ENCODE results near the gene SMYD3. TPM values are rescaled to one million over a fixed set of nuclear protein-coding genes. Genes with fewer than 3 reads are reported as not detected.

SMYD3 gene
- total and polyA plus RNA-seq, 2 donors (not counting 3 experiments of a cell fraction or from before 2014, with no cell fraction given) = 16.0 to 32.1 TPM

DNA sequence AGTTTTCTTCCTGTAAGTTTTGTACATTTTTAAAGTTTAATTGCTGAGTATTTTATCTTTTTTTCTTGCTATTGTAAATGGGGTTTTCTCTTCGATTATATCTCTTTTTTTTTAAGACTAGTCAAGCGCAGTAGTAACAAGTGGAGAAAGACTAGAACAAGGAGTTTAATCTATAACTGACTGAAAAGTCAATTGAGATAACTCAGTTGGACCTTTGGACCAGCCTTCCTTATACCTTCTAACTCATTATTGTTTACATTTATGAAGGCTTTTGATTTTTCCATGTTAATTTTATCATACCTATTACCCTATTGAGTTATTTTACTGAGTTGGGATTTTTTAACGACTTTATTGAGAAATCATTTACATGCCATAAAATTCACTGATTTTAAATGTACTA, 81.2 kb downstream of the SMYD3 start:
- Histone ChIP-seq H3K4me2 (ENCODE audit: insufficient read depth, low read length) (no peak overlapping the region), H3K79me2 (ENCODE audit: control insufficient read depth, insufficient read depth, low read length) (no peaks in the 10 kb centered on the region), H3K9ac (replicated peaks; ENCODE audit: extremely low read depth, insufficient read depth, low read length) (no peak overlapping the region), H3K27me3 (ENCODE audit: control insufficient read depth in 2 of 2, insufficient read depth in 2 of 2, low read length in 2 of 2) (no peaks in the 10 kb centered on the region), H4K20me1 (replicated peaks; ENCODE audit: control insufficient read depth, extremely low read depth, insufficient read depth, low read length) (peaks cover 3% of the 10 kb centered on the region), H3K9me1 (replicated peaks; ENCODE audit: control insufficient read depth, extremely low read depth, insufficient read depth, low read length) (no peaks in the 10 kb centered on the region), H3K9me3 (replicated peaks; ENCODE audit: control insufficient read depth, insufficient read depth, low read length) (no peaks in the 10 kb centered on the region), H3K36me3 (ENCODE audit: control insufficient read depth in 2 of 2, extremely low read depth in 1 of 2, insufficient read depth in 2 of 2, low read length in 2 of 2) (no peaks in the 10 kb centered on the region), H3K27ac (ENCODE audit: insufficient read depth, low read depth, low read length) (no peak overlapping the region), H3K4me1 (ENCODE audit: control insufficient read depth, extremely low read depth, insufficient read depth, low read length) (no peaks in the 10 kb centered on the region), H3K4me3 (replicated peaks in 1 of 3; ENCODE audit: insufficient read depth in 1 of 3, low read depth in 1 of 3, low read length in 3 of 3) (no peak overlapping the region), H2AFZ (ENCODE audit: low read depth, low read length) (no peak overlapping the region)
- no peak for DNase-seq (ENCODE audit: low read depth, low spot score)
- intact Hi-C loops (cut with micrococcal nuclease) = no loop called here
- ChIA-PET POLR2A (no interaction called here), CTCF (no interaction called here)
- FAIRE-seq = no peak
- BruUV-seq (replicated peaks) = no TSS peak
- dilution Hi-C loops (cut with MboI; ENCODE audit: extremely low pct_ligation_motif_present, low sequenced_read_pairs) = no loop called here
- TF ChIP-seq EZH2 (IDR thresholded peaks at IDR 0.05; ENCODE audit: borderline replicate concordance, low read depth, low read length, severe bottlenecking) = no peak
- no peak for TF ChIP-seq FOS (IDR thresholded peaks at IDR 0.05; ENCODE audit: borderline replicate concordance, insufficient read depth, low read length)
- no peak for TF ChIP-seq MYC (IDR thresholded peaks at IDR 0.05; ENCODE audit: low read depth, low read length)

- CTCF ChIA-PET = no interaction called here
- POLR2A ChIA-PET = no interaction called here
- no peak for DNase-seq (ENCODE audit: low read depth, low spot score)
- no peak for TF ChIP-seq MYC (IDR thresholded peaks at IDR 0.05; ENCODE audit: low read depth, low read length)
- TF ChIP-seq, protein P1, sequence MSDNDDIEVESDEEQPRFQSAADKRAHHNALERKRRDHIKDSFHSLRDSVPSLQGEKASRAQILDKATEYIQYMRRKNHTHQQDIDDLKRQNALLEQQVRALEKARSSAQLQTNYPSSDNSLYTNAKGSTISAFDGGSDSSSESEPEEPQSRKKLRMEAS (IDR thresholded peaks at IDR 0.05; ENCODE audit: insufficient read depth, insufficient read length) = no peak
- no peak for TF ChIP-seq POLR2AphosphoS5 (IDR thresholded peaks at IDR 0.05; ENCODE audit: insufficient read depth, low read depth, low read length)
- TF ChIP-seq JUN (IDR thresholded peaks at IDR 0.05; ENCODE audit: borderline replicate concordance, insufficient read depth, insufficient read length, low read depth) = no peak
- TF ChIP-seq EZH2 (IDR thresholded peaks at IDR 0.05; ENCODE audit: borderline replicate concordance, low read depth, low read length, severe bottlenecking) = no peak
- TF ChIP-seq POLR2A (IDR thresholded peaks at IDR 0.05; ENCODE audit: low read depth, low read length) = no peak
- no peak for TF ChIP-seq CTCF (IDR thresholded peaks at IDR 0.05; ENCODE audit: extremely low read depth in 1 of 2, insufficient read depth in 1 of 2, low read depth in 1 of 2, low read length in 2 of 2)
- H3K9me3 ChIP-seq (replicated peaks; ENCODE audit: control insufficient read depth, insufficient read depth, low read length) = no peaks in the 10 kb centered on the region
- no peaks in the 10 kb centered on the region for H3K79me2 ChIP-seq (ENCODE audit: control insufficient read depth, insufficient read depth, low read length)
- no peaks in the 10 kb centered on the region for H3K9me1 ChIP-seq (replicated peaks; ENCODE audit: control insufficient read depth, extremely low read depth, insufficient read depth, low read length)
- no TSS peak for BruUV-seq (replicated peaks)
- no peak overlapping the region for H2AFZ ChIP-seq (ENCODE audit: low read depth, low read length)
- no peaks in the 10 kb centered on the region for H3K36me3 ChIP-seq (ENCODE audit: control insufficient read depth in 2 of 2, extremely low read depth in 1 of 2, insufficient read depth in 2 of 2, low read length in 2 of 2)
- no peaks in the 10 kb centered on the region for H3K4me1 ChIP-seq (ENCODE audit: control insufficient read depth, extremely low read depth, insufficient read depth, low read length)
- no peak overlapping the region for H3K27ac ChIP-seq (ENCODE audit: insufficient read depth, low read depth, low read length)
- H3K27me3 ChIP-seq (ENCODE audit: control insufficient read depth in 2 of 2, insufficient read depth in 2 of 2, low read length in 2 of 2) = no peaks in the 10 kb centered on the region
- H3K4me3 ChIP-seq (replicated peaks in 1 of 3; ENCODE audit: insufficient read depth in 1 of 3, low read depth in 1 of 3, low read length in 3 of 3) = no peak overlapping the region
- FAIRE-seq = no peak
- no peak overlapping the region for H3K4me2 ChIP-seq (ENCODE audit: insufficient read depth, low read length)
- H4K20me1 ChIP-seq (replicated peaks; ENCODE audit: control insufficient read depth, extremely low read depth, insufficient read depth, low read length) = peaks cover 3% of the 10 kb centered on the region
- no peak overlapping the region for H3K9ac ChIP-seq (replicated peaks; ENCODE audit: extremely low read depth, insufficient read depth, low read length)
- dilution Hi-C loops (cut with MboI; ENCODE audit: extremely low pct_ligation_motif_present, low sequenced_read_pairs) (no loop called here), intact Hi-C loops (cut with micrococcal nuclease) (no loop called here)
Measured at GRCh38 chr1:246425139-246425794, 81.8 kb downstream of the SMYD3 start.
